Neural progenitor cell (in vitro differentiated cells): ENCODE data around the gene ASAP2. TPM values are rescaled to one million over a fixed set of nuclear protein-coding genes. Genes with fewer than 3 reads are reported as not detected.

Source experiments
- DNase-seq: peaks from one replicate; pipeline ENCODE4 v3.0.0-alpha.2; 2016; ENCODE audit warnings: low spot score
- H2AFZ ChIP-seq: fragments of 200-600 bp; sonication (generic); replicated peaks from 2 replicates; pipeline ENCODE4 v1.6.1; 2016; ENCODE audit warnings: antibody characterized with exemption
- H3F3A ChIP-seq: fragments of 200-600 bp; sonication (generic); 2 replicates; pipeline ENCODE4 v1.6.1; 2016; ENCODE audit warnings: antibody characterized with exemption, low read depth
- H3K27ac ChIP-seq: fragments of 200-600 bp; sonication (generic); 2 replicates; pipeline ENCODE4 v1.5.1; 2016; ENCODE audit warnings: mild to moderate bottlenecking
- H3K27me3 ChIP-seq: fragments of 200-600 bp; sonication (generic); 2 replicates; pipeline ENCODE4 v1.6.1; 2016; ENCODE audit warnings: mild to moderate bottlenecking, moderate library complexity
- H3K36me3 ChIP-seq: fragments of 200-600 bp; sonication (generic); 2 replicates; pipeline ENCODE4 v1.5.1; 2016
- H3K4me1 ChIP-seq: fragments of 200-600 bp; sonication (generic); 2 replicates; pipeline ENCODE4 v1.6.1; 2016; ENCODE audit warnings: mixed run types
- H3K4me2 ChIP-seq: fragments of 200-600 bp; sonication (generic); 2 replicates; pipeline ENCODE4 v1.6.1; 2016
- H3K4me3 ChIP-seq: fragments of 200-600 bp; sonication (generic); 2 replicates; pipeline ENCODE4 v1.5.1; 2016
- H3K79me2 ChIP-seq: fragments of 200-600 bp; sonication (generic); 2 replicates; pipeline ENCODE4 v1.6.1; 2016; ENCODE audit warnings: low read depth
- H3K9ac ChIP-seq: fragments of 200-600 bp; sonication (generic); 2 replicates; pipeline ENCODE4 v1.6.1; 2016
- H3K9me3 ChIP-seq: fragments of 200-600 bp; sonication (generic); 2 replicates; pipeline ENCODE4 v1.5.1; 2016; ENCODE audit warnings: low read depth
- H4K20me1 ChIP-seq: fragments of 200-600 bp; sonication (generic); 2 replicates; pipeline ENCODE4 v1.6.1; 2016; ENCODE audit warnings: low read depth
- H3K27ac Mint-ChIP-seq: 3 replicates; pipeline ENCODE4 v1.8.0; 2021; ENCODE audit warnings: mixed read lengths
- H3K27me3 Mint-ChIP-seq: 2 replicates; pipeline ENCODE4 v1.8.0; 2022; ENCODE audit warnings: low read depth, mild to moderate bottlenecking, inconsistent platforms, moderate library complexity, mixed read lengths; ENCODE audit not compliant: insufficient read depth
- H3K36me3 Mint-ChIP-seq: 3 replicates; pipeline ENCODE4 v1.8.0; 2021; ENCODE audit warnings: mixed read lengths
- H3K4me1 Mint-ChIP-seq: 3 replicates; pipeline ENCODE4 v1.8.0; 2021; ENCODE audit warnings: mixed read lengths
- H3K4me3 Mint-ChIP-seq: 3 replicates; pipeline ENCODE4 v1.8.0; 2021; ENCODE audit warnings: mild to moderate bottlenecking, moderate library complexity, mixed read lengths
- H3K9me3 Mint-ChIP-seq: 3 replicates; pipeline ENCODE4 v1.8.0; 2020; ENCODE audit warnings: mixed read lengths
- EZH2 ChIP-seq: fragments of 200-600 bp; sonication (generic); IDR thresholded peaks from 2 replicates; pipeline ENCODE4 v1.6.1; 2017; ENCODE audit warnings: antibody characterized with exemption, mild to moderate bottlenecking, moderate library complexity
- EZH2phosphoT487 ChIP-seq: fragments of 200-600 bp; sonication (generic); IDR thresholded peaks from 2 replicates; pipeline ENCODE4 v1.6.1; 2017; ENCODE audit warnings: antibody characterized with exemption
- total RNA-seq: library from RNA; depleted of rRNA; stranded (reverse); fragments of >200 nt; gene quantifications from 2 replicates; pipeline ENCODE4 v1.2.3, GENCODE V29; 2015; ENCODE audit warnings: low replicate concordance
- TF ChIP-seq, protein P1 (sequence below): fragments of 200-600 bp; sonication (generic); IDR thresholded peaks from 2 replicates; pipeline ENCODE4 v1.5.1; 2017; ENCODE audit warnings: antibody characterized with exemption, mild to moderate bottlenecking

ASAP2 gene
- total RNA-seq, 1 donor from 2014 or later, result 31.7 TPM

GRCh38 chr2:9244985-9245544 is 38.5 kb downstream of the ASAP2 start:
- TF ChIP-seq EZH2 (no peak), EZH2phosphoT487 (no peak)
- TF ChIP-seq, protein P1, sequence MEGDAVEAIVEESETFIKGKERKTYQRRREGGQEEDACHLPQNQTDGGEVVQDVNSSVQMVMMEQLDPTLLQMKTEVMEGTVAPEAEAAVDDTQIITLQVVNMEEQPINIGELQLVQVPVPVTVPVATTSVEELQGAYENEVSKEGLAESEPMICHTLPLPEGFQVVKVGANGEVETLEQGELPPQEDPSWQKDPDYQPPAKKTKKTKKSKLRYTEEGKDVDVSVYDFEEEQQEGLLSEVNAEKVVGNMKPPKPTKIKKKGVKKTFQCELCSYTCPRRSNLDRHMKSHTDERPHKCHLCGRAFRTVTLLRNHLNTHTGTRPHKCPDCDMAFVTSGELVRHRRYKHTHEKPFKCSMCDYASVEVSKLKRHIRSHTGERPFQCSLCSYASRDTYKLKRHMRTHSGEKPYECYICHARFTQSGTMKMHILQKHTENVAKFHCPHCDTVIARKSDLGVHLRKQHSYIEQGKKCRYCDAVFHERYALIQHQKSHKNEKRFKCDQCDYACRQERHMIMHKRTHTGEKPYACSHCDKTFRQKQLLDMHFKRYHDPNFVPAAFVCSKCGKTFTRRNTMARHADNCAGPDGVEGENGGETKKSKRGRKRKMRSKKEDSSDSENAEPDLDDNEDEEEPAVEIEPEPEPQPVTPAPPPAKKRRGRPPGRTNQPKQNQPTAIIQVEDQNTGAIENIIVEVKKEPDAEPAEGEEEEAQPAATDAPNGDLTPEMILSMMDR, result no peak
- H3K36me3 Mint-ChIP-seq, result peaks cover 16% of the 10 kb centered on the region
- no peak overlapping the region for H3K4me2 ChIP-seq
- no peaks in the 10 kb centered on the region for H3K9me3 ChIP-seq
- peaks cover 2% of the 10 kb centered on the region for H3K9me3 Mint-ChIP-seq
- H3K4me1 Mint-ChIP-seq, result peaks cover 30% of the 10 kb centered on the region
- peaks cover 58% of the 10 kb centered on the region for H4K20me1 ChIP-seq
- no peaks in the 10 kb centered on the region for H3K36me3 ChIP-seq
- peaks cover 96% of the 10 kb centered on the region for H3K79me2 ChIP-seq
- no peak overlapping the region for H3K4me3 ChIP-seq
- H3K4me1 ChIP-seq, result peaks cover 10% of the 10 kb centered on the region
- no peak overlapping the region for H3K27ac ChIP-seq
- no peaks in the 10 kb centered on the region for H3F3A ChIP-seq
- H3K4me3 Mint-ChIP-seq, result no peak overlapping the region
- no peak overlapping the region for H3K9ac ChIP-seq
- no peak overlapping the region for H2AFZ ChIP-seq
- H3K27ac Mint-ChIP-seq, result no peak overlapping the region
- no peak for DNase-seq
- H3K27me3 Mint-ChIP-seq, result no peaks in the 10 kb centered on the region
- no peaks in the 10 kb centered on the region for H3K27me3 ChIP-seq

GRCh38 chr2:9247177-9247576 is 40.6 kb downstream of the ASAP2 start:
- DNase-seq, result no peak
- peaks cover 79% of the 10 kb centered on the region for H4K20me1 ChIP-seq
- Mint-ChIP-seq H3K27me3 (no peaks in the 10 kb centered on the region), H3K4me1 (peaks cover 51% of the 10 kb centered on the region), H3K36me3 (peaks cover 7% of the 10 kb centered on the region), H3K4me3 (no peak overlapping the region), H3K9me3 (no peaks in the 10 kb centered on the region), H3K27ac (no peak overlapping the region)
- H3K36me3 ChIP-seq, result no peaks in the 10 kb centered on the region
- H3K9me3 ChIP-seq, result no peaks in the 10 kb centered on the region
- no peak overlapping the region for H3K4me3 ChIP-seq
- no peak overlapping the region for H3K27ac ChIP-seq
- no peaks in the 10 kb centered on the region for H3K27me3 ChIP-seq
- no peak overlapping the region for H3K9ac ChIP-seq
- H3K79me2 ChIP-seq, result peaks cover 96% of the 10 kb centered on the region
- H2AFZ ChIP-seq, result no peak overlapping the region
- no peak overlapping the region for H3K4me2 ChIP-seq
- no peak for TF ChIP-seq EZH2phosphoT487
- TF ChIP-seq EZH2, result no peak
- TF ChIP-seq, protein P1, result no peak
- H3K4me1 ChIP-seq, result peaks cover 13% of the 10 kb centered on the region
- H3F3A ChIP-seq, result no peaks in the 10 kb centered on the region

DNA sequence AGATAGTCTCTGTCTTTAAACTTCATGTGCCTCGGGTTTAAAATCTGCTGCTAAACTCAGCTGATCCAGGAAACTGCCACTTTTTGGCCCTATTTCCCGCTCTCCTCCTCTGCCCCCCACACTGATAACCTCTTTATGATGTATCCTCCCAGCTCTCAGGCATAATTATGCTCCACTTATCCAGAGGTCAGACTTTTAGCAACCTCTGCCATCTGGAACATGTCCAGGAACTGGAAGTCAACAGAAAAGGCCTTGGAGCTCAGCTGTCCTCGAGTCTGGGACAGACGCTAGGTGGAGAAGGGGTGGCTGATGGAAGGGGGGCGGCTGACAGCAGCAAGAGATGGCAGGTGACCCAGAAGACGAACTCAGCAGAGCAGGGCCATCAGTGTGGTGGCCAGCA is 41.2 kb downstream of the ASAP2 start:
- Mint-ChIP-seq H3K27me3 (no peaks in the 10 kb centered on the region), H3K27ac (no peak overlapping the region), H3K9me3 (no peaks in the 10 kb centered on the region), H3K4me1 (peaks cover 53% of the 10 kb centered on the region), H3K36me3 (peaks cover 4% of the 10 kb centered on the region), H3K4me3 (no peak overlapping the region)
- no peak for DNase-seq
- no peaks in the 10 kb centered on the region for H3F3A ChIP-seq
- H3K9me3 ChIP-seq, result no peaks in the 10 kb centered on the region
- no peaks in the 10 kb centered on the region for H3K36me3 ChIP-seq
- TF ChIP-seq EZH2, result no peak
- TF ChIP-seq EZH2phosphoT487, result no peak
- TF ChIP-seq, protein P1, result no peak
- peaks cover 93% of the 10 kb centered on the region for H3K79me2 ChIP-seq
- no peak overlapping the region for H3K27ac ChIP-seq
- H2AFZ ChIP-seq, result no peak overlapping the region
- peaks cover 82% of the 10 kb centered on the region for H4K20me1 ChIP-seq
- H3K27me3 ChIP-seq, result no peaks in the 10 kb centered on the region
- H3K4me3 ChIP-seq, result no peak overlapping the region
- peaks cover 13% of the 10 kb centered on the region for H3K4me1 ChIP-seq
- no peak overlapping the region for H3K4me2 ChIP-seq
- no peak overlapping the region for H3K9ac ChIP-seq
